Lower leg skin (tissue), 4 donors: Measurements from ENCODE around the gene CRHR2. TPM values are rescaled to one million over a fixed set of nuclear protein-coding genes. Genes with fewer than 3 reads are reported as not detected.

Experiments used
- DNase-seq, 2 donors: peaks; one replicate each; pipeline ENCODE4 v3.0.0-alpha.2; 2019; ENCODE audit warnings: low spot score in 2 of 2
- H3K4me3 ChIP-seq: fragments of 200-600 bp; sonication (generic); 2 replicates; pipeline ENCODE4 v1.5.1; 2017; ENCODE audit warnings: mild to moderate bottlenecking, low read depth; ENCODE audit not compliant: poor library complexity, severe bottlenecking
- CTCF ChIP-seq, 3 donors: fragments of 450-650 bp; IDR thresholded peaks; one replicate each; pipeline ENCODE4 v1.5.1; 2016; ENCODE audit warnings: antibody characterized with exemption in 3 of 3, mild to moderate bottlenecking in 3 of 3, moderate library complexity in 2 of 3
- POLR2A ChIP-seq, 2 donors: fragments of 450-650 bp; IDR thresholded peaks; one replicate each; pipeline ENCODE4 v1.6.1; 2016 to 2017; ENCODE audit warnings: antibody characterized with exemption in 2 of 2, mild to moderate bottlenecking in 1 of 2, moderate library complexity in 1 of 2
- WGBS, 2 donors: methylation state at CpG; one replicate each; pipeline ENCODE4 v1.1.5; 2018; 5-methylcytosine and 5-hydroxymethylcytosine counted together
- intact Hi-C: fragments of 100-400 bp; cut with DNase I; formaldehyde crosslinking; loops from one replicate; pipeline ENCODE4 v1.15.0; 2023; ENCODE audit warnings: low total_unique reads
- total RNA-seq, 4 donors: library from RNA; depleted of rRNA; stranded (reverse); fragments of >200 nt; gene quantifications; one replicate each; pipeline ENCODE4 v1.1.0, GENCODE V29; 2016

CRHR2 gene
- total RNA-seq, 4 donors from 2014 or later, result 0.45 TPM; not detected in 3

GRCh38 chr7:30699706-30700495 is 17.6 kb upstream of the CRHR2 start:
- 62 to 67% methylated on average over 14 to 17 of the region's 17 CpGs for whole genome bisulfite sequencing, 2 donors
- TF ChIP-seq POLR2A (IDR thresholded peaks at IDR 0.05), result no peak
- H3K4me3 ChIP-seq, result no peak overlapping the region
- no peak for DNase-seq
- intact Hi-C loops, result no loop called here

GRCh38 chr7:30698481-30698880 is 16.2 kb upstream of the CRHR2 start:
- TF ChIP-seq POLR2A (IDR thresholded peaks at IDR 0.05), result no peak
- TF ChIP-seq CTCF (IDR thresholded peaks at IDR 0.05), result no peak
- 88 to 90% methylated on average over 4 of the region's 4 CpGs for WGBS, 2 donors
- DNase-seq, result no peak
- H3K4me3 ChIP-seq, result no peak overlapping the region
- intact Hi-C loops, result no loop called here

GRCh38 chr7:30697719-30698460 is 15.6 kb upstream of the CRHR2 start:
- DNase-seq, result peak in 1 of 2 donors; percentile 23
- 66 to 75% methylated on average over 14 to 15 of the region's 15 CpGs for WGBS, 2 donors
- no peak overlapping the region for H3K4me3 ChIP-seq
- intact Hi-C loops, result no loop called here
- TF ChIP-seq POLR2A (IDR thresholded peaks at IDR 0.05), result no peak
- no peak for TF ChIP-seq CTCF (IDR thresholded peaks at IDR 0.05)

GRCh38 chr7:30694774-30695721 is 12.8 kb upstream of the CRHR2 start:
- intact Hi-C loops, result no loop called here
- TF ChIP-seq POLR2A (IDR thresholded peaks at IDR 0.05) (no peak), CTCF (IDR thresholded peaks at IDR 0.05) (no peak)
- WGBS, 2 donors, result 69 to 81% methylated on average over 13 of the region's 13 CpGs
- H3K4me3 ChIP-seq, result no peak overlapping the region
- no peak for DNase-seq

GRCh38 chr7:30694218-30694745 is 12.0 kb upstream of the CRHR2 start:
- intact Hi-C loops, result no loop called here
- WGBS, 2 donors, result 63 to 65% methylated on average over 5 to 6 of the region's 6 CpGs
- no peak for TF ChIP-seq CTCF (IDR thresholded peaks at IDR 0.05)
- no peak for TF ChIP-seq POLR2A (IDR thresholded peaks at IDR 0.05)

More at GRCh38 chr7:30694218-30694745, 12.0 kb upstream of the CRHR2 start:
- H3K4me3 ChIP-seq, result no peak overlapping the region
- no peak for DNase-seq
